GM19328 (cell line): ENCODE results near the gene CBX2.

ENCODE experiments used
- ATAC-seq: cut with Tn5 transposase; IDR thresholded peaks from one replicate; pipeline ENCODE4 v1.9.1; 2021; ENCODE audit warnings: mild to moderate bottlenecking, moderate library complexity; ENCODE audit not compliant: unreplicated experiment

The CBX2 gene

DNA sequence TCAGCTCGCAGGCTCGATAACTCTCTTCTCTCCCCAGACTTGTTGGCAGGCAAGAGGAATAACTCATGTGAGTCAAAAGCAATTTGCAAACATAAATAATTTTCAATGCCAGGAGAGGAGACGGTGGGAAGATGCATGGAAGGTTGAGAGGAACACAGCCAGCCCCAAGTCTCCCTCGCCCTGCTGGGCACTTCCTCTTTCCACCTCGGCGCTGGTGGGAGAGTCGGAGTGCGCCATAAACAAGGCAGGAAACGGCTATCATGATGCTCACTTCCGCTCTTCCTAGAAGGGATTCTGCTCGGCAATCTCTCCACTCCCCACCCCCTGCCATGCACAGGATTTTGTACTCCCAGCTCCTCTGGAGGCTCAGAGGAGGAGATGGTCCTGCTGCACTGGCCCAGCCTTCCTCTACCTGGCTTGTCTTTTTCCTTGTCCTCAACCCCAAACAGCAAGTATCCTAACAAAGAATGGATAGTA lies 48.3 kb downstream of the CBX2 start:
- ATAC-seq, result no peak

DNA sequence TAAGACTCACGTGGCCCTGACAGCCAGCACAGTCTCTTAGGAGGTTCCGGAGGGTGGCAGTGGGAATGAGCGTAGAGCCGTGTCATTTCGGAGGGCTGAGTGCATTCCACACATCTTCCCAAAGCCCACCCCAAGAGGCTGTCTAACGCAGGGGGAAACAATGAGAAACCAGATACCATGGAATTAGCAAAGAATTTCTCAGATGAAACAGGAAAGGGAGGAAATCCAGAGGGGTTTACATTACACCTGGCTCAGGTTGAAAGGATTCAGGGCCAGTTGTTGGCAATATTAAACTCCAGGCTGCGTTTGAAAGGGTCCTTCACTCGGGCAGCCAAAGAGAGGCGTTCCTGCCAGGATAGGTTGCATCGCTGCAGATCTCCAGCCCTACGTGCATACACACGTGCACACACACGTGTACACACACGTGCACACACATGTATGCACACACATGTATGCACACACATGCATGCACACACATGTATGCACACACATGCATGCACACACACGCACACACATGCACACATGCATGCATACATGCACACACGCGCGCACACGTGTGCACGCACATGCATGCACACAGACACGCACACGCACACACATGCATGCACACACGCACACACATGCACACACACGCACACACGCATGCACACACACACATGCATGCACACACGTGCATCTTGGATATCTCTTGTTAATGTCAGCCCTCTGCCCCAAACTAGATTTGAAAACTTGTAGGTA lies 49.1 kb downstream of the CBX2 start:
- no peak for ATAC-seq

DNA sequence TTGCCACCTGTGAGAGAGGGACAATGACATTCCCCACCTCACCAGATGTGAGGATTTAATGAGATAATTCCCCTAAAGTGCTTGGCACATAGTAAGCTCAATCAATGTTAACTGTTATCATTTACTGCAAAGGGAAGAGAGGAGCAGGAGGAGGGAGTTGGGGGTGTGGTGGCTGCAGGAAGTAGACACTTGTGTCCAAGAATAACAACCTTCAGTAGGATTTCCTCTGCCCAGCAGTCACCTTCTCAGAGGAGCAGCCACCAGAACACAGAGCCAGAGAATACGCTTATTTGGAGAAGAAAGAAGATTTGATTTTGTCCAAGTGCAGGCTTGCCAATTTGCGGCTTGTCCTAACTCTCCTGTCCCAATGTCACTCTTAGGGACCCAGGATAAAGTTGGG lies 51.1 kb downstream of the CBX2 start:
- no peak for ATAC-seq

DNA sequence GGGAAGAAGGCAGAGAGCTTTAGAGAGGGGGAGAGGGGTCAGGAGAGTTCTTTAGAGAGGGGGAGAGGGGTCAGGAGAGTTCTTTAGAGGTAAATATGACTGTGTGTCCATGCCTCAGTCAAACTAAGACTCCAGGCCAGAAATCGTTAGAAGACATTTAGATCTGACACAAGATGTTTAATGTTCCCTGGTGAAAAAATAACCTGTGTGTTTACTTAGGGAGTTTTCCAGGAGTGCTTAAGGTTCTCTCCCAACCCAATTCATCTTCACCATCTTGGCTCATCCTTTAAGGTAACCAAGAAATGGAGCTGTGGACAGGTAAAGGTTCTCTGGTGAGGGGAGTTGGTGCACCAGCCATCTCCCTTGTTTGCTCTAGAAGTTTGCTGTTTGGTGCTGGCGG lies 51.5 kb downstream of the CBX2 start:
- no peak for ATAC-seq

- ATAC-seq, result no peak
These were observed 52.4 kb downstream of the CBX2 start for GRCh38 chr17:79830303-79830702.

- no peak for ATAC-seq
These were observed 52.9 kb downstream of the CBX2 start for GRCh38 chr17:79830763-79831264.

DNA sequence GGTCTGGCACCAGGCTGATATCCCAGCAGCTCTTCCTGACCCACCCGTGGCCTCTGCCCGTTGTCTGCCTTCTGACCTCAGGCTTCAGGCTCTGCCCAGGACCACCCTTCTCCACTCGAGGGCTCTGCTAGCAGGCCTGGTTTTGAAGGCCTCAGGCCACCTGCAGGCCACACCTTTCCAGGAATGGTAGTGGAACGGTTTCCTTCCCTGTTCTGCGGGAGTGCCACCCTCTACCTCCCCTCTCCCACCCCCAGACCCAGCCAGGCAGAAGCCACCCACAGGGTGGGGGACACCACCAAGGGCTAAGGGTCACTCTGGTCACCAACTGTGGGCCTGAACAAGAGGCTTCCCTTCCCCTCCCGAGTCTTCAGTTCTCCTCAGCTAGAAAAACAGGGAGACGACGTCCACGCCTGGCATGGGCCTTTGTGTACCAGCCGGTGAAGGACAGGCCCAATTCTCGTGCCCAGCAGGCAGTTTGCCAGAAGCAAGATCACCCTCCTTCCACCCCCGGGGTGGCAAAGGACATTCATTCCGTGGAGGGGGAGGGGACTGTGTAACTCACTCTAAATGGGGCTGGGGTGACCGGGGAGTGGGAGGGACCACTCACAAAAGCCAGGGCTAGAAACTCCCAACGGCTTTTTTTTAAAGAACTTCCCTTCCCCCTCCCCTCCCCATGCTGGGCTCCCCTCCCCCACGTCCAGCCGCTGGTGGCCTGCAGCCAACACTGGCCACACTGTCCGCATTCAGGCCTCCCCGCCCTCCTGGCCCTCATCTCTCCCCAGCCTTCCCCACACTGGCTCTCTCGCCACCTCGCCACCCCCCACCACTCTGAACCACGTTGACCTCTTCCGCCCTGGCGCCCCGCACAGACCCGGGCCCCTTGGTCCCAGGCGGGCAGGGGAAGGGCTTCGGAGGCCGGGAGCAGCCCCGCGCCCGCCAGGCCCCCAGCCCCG lies 53.6 kb downstream of the CBX2 start:
- ATAC-seq, result no peak

DNA sequence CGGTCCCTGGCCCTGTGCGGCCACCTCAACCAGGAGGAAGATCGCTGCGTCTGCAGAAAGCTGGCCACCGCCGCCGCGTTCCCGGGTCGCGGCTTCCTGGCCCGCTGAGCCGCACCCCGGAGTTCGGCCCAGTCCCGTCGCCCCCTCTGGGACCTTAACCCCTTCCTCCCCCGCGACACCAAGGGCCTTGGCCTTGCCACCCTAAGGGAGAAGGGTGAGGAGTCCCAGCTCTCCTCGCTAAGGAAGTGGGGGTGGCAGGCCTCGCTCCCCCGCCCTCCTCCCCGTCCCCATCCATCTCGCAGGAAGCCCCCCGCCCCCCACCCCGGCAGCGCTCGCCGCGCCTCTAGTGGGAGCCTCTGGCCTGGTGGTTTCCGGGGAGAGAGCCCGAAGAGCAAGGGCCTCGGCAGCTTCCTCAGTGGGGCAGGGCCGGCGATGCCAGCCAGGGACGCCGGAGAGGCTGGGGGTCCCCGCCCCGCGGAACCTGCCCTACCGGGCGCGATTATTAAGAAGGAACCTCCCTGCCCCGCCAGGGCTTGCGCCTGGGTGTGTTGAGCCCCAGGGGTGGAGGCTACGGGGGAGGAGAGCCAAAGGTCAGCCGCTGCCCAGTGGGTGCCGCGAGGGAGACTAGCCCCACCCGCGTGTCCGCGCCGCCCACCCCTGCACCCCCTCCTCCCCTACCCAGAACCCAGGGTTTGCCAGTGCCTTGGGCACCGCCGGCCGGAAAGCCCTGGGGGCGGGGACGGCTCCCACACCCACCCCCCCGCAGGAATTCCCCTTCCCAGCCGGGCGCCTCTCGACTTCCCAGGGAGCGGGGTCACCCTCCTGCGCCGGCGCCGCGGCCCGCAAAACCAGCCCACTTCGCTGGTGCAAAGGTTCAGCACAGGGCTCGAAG lies 54.5 kb downstream of the CBX2 start:
- no peak for ATAC-seq

DNA sequence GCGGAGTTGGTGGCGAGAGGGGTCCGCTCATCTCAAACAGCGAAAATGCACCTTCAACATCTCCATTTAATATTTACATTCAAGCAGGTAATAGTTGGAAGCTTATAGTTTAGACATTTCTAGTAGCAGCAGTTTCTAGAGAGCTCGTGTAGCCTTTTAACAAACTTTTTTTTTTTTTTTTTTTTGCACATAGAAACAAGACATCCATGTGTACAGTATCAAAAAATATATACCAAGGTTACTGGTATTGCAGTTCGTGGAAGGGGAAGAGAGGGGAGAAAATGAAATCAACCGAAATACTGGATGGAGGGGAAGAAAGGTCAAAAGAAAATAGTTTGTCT lies 55.1 kb downstream of the CBX2 start:
- no peak for ATAC-seq

DNA sequence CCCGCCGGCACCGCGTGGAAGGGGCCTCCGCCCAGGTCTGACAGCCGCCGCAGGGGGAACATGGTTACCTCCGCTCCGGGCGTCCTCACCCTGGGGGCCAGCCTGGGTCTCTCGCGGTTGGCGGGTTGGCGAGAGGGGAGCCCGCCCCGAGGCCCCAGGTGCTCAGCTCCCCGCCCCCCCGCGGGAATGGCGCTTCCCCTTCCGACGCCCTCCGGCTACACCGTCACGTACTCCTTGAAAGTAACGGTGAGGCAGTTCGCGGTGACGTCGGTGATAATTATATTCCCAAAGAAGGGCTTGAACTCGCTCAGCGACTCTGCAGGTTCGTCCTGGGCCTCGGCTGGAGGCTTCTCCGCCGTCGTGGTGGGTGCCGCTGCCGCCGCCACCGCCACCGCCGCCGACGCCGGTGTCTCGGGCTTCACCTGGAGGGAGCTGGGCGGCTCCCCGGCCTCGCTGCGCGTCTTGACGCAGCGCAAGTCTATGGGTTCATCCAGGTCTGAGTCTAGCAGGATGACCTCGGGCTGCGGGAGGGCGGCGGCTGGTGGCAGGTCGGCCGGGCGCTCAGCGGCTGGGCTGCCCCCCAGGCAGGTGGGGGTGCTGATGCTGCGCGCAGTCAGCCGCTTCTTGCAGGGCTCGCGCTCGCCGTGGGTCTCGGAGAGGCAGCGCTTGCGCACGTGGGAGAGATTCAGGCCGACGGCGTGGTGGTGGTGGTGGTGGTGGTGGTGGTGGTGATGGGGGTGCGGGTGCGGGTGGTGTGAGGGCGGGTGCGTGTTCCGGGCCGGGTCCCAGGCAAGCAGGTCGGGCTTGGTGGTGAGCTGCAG lies 56.0 kb downstream of the CBX2 start:
- ATAC-seq, result no peak

DNA sequence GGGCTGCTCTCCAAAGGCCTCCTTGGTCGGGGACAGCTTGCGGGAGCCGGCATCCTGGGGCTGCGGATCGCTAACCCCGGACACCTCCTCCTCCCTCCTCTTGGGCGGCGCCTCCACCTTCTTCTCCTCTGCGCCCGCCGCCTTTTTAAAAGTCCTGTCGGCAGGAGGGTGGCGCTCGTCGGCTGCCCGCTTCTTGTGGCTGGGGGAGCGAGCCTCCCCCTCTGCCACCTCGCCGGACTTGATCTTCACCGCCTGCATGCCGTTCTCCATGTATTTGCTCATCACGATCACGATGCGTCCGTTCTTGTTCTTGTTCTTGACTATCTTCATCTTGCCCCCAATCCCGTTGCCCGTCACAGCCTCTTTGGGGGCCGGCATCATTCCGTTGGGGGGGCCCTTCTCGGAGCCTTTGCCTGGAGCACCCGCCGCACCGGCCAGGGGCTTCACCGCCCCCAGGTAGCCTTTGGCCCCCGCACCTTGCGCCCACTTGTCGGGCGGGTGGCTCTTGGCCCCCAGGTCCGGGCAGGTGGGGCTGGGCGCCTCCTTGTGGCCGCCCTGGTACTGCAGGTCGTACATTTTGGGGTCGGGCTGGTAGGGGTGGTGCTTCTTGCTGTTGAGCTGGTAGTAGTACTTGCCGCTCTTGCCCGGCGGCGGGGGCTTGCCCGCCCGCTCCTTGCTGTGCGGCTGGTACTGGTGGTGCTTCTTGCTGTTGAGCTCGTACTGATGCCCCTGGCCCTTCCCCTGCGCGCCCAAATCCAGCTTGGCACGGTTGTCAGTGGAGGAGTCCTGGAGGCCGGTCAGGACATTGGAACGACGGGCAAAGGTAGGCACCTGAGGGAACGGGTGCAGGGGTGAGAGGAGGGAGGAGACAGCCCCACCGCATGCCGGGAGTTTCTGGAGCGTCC lies 56.9 kb downstream of the CBX2 start:
- ATAC-seq, result no peak

DNA sequence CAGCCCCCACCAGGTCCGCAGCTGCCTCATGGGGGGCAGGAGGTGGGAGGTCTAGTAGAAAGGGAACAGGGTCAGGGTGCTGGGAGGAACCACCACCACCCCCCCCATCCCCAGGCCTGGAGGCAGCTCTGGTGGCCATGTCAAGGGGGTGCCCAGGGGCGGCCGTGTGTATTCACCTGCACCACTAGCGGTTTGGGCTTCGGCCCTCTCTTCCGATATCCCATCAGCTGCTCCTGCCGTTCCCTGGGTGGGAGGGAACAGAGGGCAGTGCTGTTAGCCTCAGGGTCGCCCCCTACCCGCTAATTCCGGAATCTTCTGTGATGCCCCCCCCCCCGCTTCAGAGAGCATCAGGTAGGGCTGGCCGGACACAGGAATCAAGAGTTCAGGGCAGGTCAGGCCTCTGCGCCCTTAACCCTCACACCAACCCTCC lies 57.5 kb downstream of the CBX2 start:
- ATAC-seq, result no peak

DNA sequence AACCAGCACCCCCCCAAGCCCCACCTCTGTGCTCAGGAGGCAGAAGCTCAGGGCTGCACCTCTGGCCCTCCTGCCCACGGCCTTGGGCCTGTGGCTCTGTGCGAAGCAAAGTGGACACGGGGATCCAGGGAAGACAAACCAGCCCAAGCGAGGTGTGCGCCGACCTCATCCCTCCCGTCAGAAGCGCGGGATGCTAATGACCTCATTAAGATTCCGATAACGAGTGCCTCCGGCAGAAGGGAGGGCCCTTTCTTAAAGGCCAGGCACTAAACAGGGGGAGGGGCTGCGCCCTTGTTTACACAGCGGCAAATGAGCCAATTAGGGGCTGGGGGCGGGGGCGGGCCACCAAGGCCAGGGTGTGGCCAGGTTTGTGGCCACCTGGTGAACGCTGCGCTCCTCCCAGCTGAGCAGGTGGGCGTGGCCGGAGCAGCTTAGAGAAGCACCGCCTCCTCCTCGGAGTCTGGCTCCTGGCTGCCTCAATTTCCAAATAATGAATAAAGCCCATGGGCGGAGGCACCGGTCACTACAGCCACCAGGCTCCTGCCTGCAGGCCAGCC lies 58.1 kb downstream of the CBX2 start:
- ATAC-seq, result no peak

GRCh38 chr17:79836510-79836971 lies 58.6 kb downstream of the CBX2 start:
- ATAC-seq, result no peak

DNA sequence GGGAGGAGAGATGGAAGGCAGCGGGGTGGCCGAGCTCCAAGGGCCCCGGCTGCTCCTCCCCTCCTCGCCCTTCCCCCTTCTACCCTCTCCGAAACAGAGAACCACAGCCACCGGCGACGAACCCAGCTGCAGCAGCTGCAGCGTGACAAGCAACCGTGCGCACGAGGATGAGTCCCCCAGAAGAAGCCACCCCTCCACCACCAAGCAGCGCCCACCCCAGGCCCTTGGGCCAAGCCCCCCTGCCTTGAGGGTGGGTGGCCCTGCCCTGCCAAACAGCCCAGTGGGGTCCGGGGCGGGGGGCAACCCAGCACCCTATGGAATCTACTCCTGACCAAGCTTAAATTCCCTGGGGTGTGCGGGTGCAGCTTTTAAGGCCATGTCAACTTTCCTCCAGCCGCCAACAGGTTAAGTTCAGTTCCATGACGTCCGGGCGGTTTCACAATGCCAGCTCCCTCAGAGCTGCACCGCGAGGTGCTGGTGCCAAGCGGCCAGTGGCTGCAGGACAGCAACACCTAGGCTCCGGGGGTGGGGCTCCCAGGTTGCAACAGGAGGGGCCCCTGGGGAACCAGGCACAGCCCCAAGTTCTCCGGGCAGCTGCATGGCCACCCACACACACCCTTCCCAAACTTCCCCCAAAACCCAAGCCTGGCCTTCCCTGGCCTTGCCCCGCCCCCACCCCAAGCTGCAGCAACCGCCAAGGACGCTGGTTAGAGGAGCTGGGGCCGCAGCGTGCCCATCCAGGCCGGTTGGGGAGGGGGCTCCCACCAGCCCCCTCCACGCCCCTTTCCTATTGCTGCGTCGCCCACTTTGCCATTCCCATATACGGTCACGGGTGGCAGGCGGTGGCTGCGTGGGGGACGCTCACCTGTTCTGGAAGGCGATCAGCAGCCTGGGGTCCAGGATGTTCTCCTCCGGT lies 59.3 kb downstream of the CBX2 start:
- ATAC-seq, result no peak
